GM08714 (cell line): ENCODE results near the gene SLC38A9.

Experiments used
- H3K4me3 ChIP-seq: fragments of 200-500 bp; sonication (Bioruptor generic); 2 replicates; pipeline ENCODE4 v1.5.1; 2014; ENCODE audit warnings: mild to moderate bottlenecking, low read length, inconsistent platforms
- ZNF274 ChIP-seq: IDR thresholded peaks from 2 replicates; pipeline ENCODE4 v1.6.1; 2012; ENCODE audit warnings: mild to moderate bottlenecking, low read depth, low read length

SLC38A9 gene

GRCh38 chr5:55576661-55577060 is 135.5 kb downstream of the SLC38A9 start:
- no peak overlapping the region for H3K4me3 ChIP-seq
- no peak for TF ChIP-seq ZNF274
